DMS53 (cell line): ENCODE measurements around the gene TMEM135.

Source experiments
- DNase-seq: peaks from one replicate; lab custom pipeline; 2025; lab: John Stamatoyannopoulos, UW

TMEM135 gene

GRCh38 chr11:87301785-87302540, 264.2 kb downstream of the TMEM135 start:
- DNase-seq, result no peak

GRCh38 chr11:87304412-87304811, 266.7 kb downstream of the TMEM135 start:
- no peak for DNase-seq

GRCh38 chr11:87306262-87306851, 268.6 kb downstream of the TMEM135 start:
- DNase-seq, result no peak

GRCh38 chr11:87307101-87307500, 269.4 kb downstream of the TMEM135 start:
- DNase-seq, result no peak

- no peak for DNase-seq
Observed at GRCh38 chr11:87315229-87315628, 277.5 kb downstream of the TMEM135 start.

- no peak for DNase-seq
Observed at GRCh38 chr11:87316491-87316890, 278.8 kb downstream of the TMEM135 start.

GRCh38 chr11:87317441-87317840, 279.7 kb downstream of the TMEM135 start:
- DNase-seq, result no peak

GRCh38 chr11:87320123-87320522, 282.4 kb downstream of the TMEM135 start:
- DNase-seq, result no peak

- DNase-seq, result peak; percentile 60
Observed at GRCh38 chr11:87322568-87322967, 284.8 kb downstream of the TMEM135 start.

GRCh38 chr11:87323899-87324298, 286.2 kb downstream of the TMEM135 start:
- DNase-seq, result no peak

- DNase-seq, result no peak
Observed at GRCh38 chr11:87324817-87325489, 287.2 kb downstream of the TMEM135 start.

GRCh38 chr11:87325490-87325872, 287.7 kb downstream of the TMEM135 start:
- no peak for DNase-seq

- no peak for DNase-seq
Observed at GRCh38 chr11:87326594-87326993, 288.9 kb downstream of the TMEM135 start.

GRCh38 chr11:87329172-87329571, 291.4 kb downstream of the TMEM135 start:
- DNase-seq, result no peak

- no peak for DNase-seq
Observed at GRCh38 chr11:87330187-87330601, 292.5 kb downstream of the TMEM135 start.

GRCh38 chr11:87331273-87331672, 293.5 kb downstream of the TMEM135 start:
- DNase-seq, result no peak

GRCh38 chr11:87338046-87338639, 300.4 kb downstream of the TMEM135 start:
- DNase-seq, result peak; percentile 14

GRCh38 chr11:87339416-87339815, 301.7 kb downstream of the TMEM135 start:
- no peak for DNase-seq

- DNase-seq, result no peak
Observed at GRCh38 chr11:87347441-87347840, 309.7 kb downstream of the TMEM135 start.

GRCh38 chr11:87347854-87348253, 310.1 kb downstream of the TMEM135 start:
- no peak for DNase-seq

GRCh38 chr11:87351676-87352075, 313.9 kb downstream of the TMEM135 start:
- DNase-seq, result no peak

GRCh38 chr11:87352759-87353707, 315.3 kb downstream of the TMEM135 start:
- peak; percentile 93 for DNase-seq
